GM19467 (cell line): ENCODE results near the gene CTBP1.

Source experiments
- ATAC-seq: cut with Tn5 transposase; IDR thresholded peaks from one replicate; pipeline ENCODE4 v1.9.1; 2021; ENCODE audit warnings: mild to moderate bottlenecking, moderate library complexity; ENCODE audit not compliant: unreplicated experiment

Gene CTBP1

DNA sequence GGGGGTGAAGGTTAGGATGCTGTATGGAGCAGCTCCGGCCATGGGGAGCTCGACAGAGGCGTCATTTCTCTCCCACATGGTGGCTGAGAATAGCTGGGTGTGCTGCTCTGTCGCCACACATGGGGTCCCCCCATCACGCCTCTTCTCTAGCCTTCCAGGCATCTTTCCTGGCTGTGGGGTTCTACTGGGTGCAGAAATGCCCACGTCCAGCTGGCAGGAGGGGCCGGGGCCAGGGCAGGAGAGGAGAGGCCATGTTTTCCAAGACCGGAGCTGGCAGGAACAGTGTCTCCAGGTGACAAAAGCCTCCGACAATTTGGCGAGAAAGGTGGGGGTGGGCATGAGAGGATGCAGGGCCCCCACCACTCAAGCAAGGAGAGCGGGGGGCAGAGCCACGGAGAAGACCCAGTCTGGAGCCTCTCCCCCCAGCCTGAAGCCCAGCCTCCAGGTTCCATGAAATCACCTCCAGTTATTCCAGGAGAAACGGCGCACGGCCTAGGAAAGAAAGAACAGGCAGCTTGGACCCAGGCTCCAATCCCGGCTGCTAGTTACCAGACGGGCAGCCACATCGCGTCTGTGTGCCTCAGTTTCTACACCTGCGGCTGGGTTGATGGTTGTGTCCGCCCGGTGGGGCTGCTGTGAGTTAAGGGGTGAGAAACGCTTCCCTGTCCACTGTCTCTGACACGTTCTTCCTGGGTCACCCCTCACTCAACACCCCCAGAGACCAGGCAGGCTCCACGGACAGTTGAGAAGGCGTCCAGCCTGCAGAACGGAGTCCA, 49.2 kb downstream of the CTBP1 start:
- no peak for ATAC-seq

DNA sequence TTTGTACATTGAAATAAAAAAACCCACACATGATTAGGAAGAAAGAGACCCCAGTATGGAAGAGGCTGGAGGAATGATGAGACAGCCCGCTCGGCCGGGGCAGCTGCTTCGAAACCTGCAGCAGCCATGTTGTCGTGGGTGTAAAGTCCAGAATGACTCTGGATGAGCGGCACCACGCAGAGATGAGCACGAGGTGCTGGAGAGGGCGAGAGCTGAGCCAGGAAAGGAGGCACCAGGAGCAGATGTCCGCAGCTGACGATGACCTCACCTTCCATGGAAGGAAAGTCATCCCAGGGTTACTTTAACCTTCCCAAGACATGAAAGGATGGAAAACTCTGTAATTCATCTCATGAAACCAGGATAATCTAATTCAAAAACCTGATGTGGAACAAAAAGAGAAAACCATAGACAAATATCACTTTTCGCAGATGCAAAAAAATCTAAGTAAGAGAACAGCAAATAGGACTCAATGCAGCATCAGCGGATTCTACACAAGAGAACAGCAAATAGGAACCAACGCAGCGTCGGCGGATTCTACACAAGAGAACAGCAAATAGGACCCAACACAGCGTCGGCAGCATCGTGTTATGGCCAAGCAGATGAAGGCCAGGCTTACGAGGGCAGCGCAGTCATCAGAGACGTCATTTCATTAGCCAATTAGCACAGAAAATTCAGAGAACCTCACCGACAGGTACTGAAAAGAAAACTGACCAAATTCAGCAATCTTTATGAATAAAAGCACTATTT, 50.7 kb downstream of the CTBP1 start:
- ATAC-seq, result no peak

DNA sequence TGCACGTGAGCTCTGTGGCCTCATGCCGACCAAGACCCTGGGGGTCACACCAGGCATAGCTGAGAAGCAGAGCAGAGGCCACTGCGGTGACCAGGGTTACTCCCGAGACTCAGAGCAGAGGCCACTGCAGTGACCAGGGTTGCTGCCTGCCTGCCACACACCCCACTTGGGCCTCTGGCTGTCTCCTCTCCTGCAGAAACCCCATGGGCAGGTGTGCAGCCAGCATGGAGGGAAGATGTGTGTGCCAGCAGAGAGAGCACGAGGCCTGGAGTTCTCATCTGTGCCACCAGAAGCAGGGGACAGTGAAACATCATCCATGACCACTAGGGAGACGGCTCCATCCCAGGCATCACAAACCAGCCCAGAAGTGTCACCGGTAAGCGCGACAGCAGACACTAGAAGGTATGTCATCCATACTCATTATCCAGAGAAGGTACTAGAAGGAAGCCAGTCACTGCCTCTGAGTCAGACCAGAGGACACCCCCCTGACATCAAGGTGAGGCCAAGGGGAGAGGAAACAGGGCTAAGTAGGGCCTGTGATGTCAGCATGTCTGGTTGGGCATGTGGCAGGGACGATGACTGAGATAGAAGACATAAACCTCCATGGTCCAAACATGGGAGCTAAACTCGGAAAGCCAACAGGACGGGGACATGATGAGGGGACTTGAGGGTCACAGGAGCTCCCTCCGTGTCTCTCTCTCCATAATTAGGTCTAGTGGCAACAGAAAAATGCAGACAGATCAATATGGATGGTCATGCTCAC, 52.3 kb downstream of the CTBP1 start:
- no peak for ATAC-seq

DNA sequence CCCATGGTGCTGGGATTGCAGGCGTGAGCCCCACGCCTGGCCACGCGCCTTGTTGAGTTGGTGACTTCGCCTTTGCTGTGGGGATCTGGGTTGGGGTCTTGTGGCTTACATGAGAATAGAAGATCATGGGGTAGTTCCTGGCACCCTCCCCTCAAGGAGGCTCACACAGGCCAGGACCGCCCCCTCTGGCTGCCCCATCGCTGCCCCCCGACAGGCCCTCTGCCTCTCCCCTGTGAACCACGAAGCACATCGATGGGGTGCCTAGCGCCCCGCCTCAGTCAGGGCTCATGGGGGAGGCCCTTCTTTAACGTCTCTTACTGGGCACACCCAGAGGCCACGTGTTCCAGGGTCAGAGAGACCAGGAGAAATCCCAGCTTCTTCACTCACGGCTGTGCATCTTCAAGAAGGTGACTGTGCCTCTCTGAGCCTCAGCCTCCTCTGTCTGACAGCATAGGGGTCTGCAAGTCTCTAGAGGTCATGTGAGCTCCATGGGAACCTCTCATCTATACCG, 53.0 kb downstream of the CTBP1 start:
- no peak for ATAC-seq

DNA sequence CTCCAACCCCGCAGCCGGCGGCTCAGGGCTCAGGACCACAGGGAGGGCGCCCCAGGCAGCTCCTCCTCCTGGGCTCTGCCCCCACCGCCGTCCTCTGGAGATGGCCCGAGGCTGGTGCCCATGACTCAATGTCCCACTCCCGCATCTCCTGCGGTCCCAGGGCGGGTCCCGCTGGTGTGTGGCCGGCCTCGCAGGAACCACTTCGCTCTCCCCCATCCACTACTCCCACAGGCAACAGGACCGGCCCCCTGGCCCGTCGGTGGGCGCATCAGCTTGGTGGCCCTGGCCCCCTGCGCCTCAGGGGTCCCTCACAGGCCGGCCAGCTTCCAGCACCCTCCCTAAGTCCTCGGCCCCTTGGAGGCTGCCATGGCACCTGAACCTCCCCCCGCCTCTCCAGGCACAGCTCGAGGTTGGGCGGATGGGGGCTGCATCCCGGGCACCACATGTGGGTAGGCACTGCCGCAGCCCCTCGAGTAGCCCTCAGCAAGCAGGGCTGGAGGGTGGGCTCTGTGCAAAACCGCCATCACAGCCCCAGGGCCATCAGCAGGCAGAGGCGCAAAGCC, 53.7 kb downstream of the CTBP1 start:
- no peak for ATAC-seq

DNA sequence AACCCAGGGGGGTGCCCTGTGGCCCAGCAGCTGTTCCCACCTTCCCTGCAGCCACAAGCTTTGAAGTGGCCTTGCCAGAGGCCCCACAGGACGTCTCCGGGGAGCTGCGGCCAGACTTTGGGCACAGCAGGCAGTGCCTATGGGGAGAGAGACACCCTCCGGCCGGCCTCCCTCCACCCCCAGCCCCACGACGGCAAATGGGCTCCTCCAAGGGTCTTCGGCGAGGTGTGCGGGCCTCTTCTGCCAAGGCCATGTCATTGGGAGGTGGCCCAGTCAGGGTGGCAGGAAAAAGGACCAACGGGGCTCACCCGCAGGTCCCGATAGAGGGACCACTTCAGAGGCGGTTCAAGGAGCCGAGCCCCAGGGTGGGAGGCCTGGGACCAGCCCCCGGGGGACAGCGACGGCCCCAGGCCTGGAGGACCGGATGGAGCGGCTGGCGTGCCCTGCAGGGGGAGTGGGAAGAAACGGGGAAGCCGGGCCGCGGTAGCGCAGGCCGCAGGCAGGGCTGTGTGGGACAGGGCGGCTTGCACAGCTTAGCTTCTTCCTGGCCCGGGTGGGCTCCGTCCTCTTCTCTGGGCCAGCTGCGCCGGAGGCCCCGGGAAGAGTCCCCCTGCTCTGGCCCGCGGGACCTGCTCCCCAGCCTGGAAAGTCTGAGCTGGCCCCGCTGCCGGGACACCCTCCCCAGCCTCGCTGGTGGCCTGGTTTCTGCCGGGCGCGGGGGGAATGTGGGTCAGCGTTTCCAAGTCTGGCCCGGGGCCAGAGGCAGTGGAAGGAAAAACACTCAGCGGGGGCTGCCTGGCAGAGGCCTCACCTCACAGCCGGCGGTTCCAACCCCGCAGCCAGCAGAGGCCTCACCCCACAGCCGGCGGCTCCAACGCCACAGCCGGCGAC, 54.7 kb downstream of the CTBP1 start:
- ATAC-seq, result no peak

DNA sequence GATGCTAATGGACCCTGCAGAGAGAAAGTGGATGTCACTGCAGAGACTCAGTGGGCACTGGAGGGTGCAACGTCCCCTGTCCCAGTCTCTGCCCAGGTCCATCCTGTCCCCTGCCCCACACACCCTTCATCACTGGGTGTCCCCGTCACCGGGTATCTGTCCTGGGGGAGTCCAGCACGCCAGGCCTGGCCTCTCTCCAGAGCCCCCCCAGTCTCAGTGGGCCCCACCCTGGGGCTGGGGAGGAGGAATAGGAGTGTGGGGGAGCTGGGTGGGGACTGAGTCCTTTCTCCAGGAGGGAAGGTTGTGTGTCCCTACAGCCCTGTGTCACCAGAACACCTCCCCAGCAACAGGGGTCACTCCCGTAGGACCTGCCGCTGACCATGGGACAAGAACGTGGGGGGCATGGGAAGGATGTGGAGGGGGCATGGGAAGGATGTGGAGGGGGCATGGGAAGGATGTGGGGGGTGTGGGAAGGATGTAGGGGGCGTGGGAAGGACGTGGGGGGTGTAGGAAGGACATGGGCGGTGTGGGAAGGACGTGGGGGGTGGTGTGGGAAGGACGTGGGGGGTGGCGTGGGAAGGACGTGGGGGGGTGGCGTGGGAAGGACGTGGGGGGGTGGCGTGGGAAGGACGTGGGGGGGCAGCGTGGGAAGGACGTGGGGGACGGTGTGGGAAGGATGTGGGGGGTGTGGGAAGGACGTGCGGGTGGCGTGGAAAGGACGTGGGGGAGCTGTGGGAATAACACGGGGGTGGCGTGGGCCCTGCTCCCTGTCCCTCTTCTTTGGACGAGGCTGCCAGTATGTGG, 55.5 kb downstream of the CTBP1 start:
- no peak for ATAC-seq

DNA sequence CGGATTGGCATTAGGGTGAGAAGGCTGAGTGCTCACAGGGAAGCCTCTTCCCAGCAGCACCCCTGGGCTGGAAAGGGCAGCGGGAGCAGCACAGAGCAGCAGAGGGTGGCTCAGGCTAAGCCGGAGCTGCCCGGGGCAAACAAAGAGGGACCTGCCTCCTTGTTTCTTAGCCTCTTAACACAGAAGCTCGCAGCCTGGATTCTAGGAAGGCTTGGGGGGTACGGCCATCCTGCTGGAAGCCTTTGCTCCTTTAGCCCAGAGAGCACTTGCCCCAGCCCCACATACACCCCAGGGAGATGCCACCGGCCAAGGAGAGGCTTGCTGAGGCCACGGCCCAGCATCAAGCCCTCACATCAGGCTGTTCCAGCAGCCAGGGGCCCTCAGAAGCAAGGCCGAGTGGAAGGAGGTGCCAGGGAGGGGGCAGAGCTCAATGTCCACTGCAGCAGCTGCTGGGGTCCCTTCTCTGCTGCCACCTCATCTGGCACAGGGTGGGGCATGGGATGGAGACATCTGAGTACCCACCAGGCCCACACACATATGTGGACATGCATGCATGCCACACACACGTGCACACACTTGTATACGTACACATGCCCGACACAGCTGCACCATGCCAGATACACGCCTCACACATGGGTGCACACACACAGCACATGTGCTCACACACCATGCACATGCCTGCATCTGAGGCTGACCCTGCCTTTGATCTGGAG, 56.3 kb downstream of the CTBP1 start:
- ATAC-seq, result no peak

DNA sequence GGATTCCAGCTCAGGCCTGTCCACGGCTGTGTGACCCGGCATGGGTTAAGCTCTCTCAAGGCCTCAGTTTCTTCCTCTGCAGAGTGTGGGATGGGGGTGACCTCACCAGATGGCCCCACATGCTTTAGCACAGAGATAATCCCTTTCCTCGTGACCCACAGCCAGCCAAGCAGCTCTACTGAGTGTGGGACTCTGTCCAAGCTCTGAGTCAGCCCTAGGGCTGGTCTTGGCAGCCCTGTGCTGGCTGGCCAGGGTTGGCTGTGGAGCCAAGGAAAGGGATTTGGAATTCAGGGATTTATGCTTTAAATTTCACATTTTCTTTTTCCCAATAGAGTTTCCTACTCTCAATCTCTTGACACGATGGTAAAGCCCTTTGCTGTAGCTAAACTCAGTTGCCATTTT, 56.8 kb downstream of the CTBP1 start:
- ATAC-seq, result no peak

DNA sequence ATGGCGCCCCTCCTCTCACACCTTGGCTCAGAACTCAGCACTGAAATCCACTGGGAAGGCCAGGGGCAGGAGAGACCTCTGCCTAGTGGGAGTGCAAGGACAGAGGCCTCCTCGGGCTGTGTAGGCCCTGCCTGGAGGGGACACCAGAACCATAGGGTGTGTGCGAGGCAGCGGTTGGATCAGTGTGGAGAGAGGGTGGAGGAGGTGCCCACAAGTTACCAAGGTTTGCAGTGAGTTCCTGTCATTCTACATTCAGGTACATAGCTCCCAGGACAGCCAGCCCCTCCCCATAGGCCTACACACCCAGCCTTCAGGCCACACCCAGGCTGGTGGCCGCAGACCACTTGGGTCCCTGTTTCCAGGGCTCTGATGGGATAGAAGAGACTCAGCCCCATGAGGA, 57.3 kb downstream of the CTBP1 start:
- ATAC-seq, result no peak

DNA sequence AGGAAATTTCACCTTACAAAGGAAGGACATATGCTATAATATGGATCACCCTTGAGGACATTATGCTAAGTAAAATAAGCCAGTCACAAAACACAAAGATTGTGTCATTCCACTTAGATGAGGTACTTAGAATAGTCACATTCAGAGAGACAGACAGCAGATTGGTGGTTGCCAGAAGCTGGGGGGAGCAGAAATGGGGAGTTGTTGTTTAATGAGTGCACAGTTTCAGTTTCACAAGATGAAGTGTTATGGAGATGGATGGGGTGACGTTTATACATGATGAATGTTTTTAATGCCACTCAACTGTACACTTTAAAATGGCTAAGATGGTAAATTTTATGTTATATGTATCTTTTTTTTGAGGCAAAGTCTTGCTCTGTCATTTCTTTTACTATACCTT, 61.7 kb downstream of the CTBP1 start:
- peak; percentile 69 for ATAC-seq

DNA sequence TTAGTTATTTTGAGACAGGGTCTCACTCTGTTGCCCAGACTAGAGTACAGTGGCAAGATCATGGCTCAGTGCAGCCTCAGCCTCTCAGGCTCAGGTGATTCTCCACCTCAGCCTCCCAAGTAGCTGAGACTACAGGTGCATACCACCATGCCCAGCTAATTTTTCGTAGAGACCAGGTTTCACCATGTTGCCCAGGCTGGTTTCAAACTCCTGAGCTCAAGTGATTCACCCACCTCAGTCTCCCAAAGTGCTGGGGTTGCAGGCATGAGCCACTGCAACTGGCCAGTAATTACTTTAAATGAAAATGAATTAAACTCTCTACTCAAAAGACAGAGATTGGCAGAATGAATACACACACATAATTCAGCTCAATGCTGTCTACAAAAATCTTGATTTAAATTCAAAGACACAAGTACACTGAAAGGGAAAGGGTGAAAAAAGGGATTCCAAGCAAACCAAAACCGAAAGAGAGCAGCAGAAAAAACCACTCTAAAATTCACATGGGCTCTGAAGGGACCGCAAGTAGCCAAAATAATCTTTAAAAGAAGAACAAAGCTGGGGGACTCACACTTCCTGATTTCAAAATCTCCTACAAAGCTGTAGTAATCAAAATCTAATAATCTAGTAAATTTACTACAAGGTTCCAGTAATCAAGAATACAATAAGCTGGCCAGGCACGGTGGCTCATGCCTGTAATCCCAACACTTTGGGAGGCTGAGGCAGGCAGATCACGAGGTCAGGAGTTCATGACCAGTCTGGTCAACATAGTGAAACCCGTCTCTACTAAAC, 64.8 kb downstream of the CTBP1 start:
- no peak for ATAC-seq

DNA sequence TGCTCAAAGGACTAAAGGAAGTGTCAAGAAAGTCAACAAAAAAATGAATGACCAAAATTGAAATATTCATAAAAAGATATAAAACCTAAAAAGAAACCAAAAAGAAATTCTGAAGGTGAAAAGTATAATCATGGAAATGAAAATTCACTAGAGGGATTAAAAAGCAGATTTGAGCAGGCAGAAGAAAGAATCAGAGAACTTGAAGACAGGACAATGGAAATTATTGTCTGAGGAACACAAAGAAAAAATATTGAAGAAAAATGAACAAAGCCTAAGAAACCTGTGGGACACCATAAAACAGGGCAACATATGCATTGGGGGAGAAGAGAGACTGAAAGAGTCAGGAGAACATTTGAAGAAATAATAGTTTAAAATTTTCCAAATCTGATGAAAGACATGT, 66.6 kb downstream of the CTBP1 start:
- no peak for ATAC-seq

DNA sequence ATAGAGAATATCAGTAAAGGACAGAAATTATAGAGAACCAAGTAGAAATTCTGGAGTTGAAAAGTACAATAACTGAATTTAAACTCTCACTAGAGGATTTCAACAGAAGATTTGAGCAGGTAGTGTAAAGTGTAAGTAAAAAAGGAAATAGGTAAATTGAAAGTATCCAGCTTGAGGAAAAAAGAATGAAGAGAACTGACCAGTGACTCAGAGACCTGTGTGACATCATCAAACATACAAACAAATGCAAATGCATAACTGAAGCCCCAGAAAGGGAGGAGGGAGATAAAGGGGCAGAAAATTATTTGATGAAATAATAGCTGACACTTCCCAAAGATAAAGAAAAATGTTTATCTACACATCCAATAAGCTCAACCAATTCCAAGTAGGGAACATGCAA, 68.3 kb downstream of the CTBP1 start:
- no peak for ATAC-seq

DNA sequence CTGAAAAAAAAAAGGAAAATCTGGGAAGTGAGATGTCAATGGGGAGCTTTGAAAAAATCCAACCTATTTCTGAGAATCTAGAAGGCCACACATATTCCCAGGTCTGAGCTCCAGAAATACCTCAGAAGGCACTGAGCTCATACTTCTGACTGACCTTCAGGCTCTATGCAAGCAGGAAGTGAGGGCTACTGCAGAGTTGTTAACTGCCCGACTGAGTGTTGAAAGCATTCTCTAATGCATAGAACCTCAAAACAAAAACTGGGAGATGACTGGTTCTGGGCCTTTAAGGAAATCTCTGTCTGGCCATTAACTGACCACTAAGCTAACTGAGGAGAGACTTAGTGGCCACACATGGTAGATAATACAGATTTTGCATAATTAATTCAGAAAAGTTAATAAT, 69.0 kb downstream of the CTBP1 start:
- ATAC-seq, result no peak

DNA sequence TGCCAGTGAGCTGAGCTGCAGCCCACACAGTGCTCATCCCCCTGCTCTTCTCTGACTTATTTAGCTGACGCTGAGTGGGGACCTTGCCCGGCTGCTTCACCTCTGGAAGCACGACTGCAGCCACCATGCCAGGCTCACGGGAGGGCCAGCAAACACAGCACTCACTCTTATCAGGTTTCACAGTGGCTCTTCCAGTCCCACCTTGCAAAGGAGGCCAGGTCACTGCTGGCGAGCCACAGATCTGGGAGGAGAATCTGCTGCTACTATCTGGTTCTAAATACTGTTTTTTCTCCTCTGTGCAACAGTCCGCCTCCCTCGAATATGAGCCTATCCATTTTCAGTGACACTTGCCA, 69.9 kb downstream of the CTBP1 start:
- no peak for ATAC-seq

DNA sequence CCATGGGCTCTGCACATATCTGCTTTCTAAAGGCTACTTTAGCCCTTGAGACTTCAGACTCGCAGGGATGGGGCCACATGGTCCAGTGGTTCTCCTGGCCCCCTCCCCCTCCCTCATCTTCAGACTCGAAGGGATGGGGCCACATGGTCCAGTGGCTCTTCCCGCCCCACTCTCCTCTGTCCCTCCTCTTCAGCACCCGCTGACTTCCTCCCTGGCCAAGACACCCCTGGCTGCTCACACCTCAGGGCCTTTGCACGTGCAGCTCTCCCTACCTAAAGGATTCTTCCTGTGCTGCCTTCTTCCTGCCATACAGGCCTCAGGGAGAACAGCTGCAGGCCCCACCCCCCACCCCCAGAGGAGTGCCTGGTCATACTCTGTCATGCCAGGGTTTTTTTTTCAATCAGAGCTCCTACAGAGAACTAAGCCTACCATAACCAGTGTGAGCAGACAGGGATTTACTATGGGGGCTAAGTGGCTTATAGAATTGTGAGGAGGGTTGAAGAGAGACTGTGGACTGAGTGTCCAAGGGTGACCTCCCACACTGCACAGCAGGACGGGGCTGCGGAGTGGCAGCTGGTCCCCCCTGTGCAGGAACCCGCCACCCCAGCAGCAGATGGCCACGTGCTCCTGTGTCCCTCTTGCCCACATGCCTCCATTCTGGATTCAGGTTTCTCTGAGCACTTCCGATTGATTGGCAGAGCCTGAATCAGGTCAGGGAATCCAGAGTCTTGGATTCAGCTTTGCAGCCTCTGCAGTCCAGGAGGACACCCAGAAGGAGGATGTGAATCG, 70.4 kb downstream of the CTBP1 start:
- ATAC-seq, result no peak
